A673 (cell line): ENCODE data around the gene MMP28.

Experiments used
- EZH2 ChIP-seq: fragments of 200-600 bp; sonication (generic); IDR thresholded peaks from 2 replicates; pipeline ENCODE4 v1.6.1; 2017; ENCODE audit warnings: borderline replicate concordance, low read depth, mild to moderate bottlenecking, mixed read lengths, antibody characterized with exemption, low read length; ENCODE audit not compliant: poor library complexity, severe bottlenecking
- TF ChIP-seq, protein P1 (sequence below): fragments of 300-800, 200-600 bp; sonication (generic); conservative IDR thresholded peaks from 2 replicates; pipeline ENCODE4 v1.5.1; 2017; ENCODE audit warnings: low read depth, mild to moderate bottlenecking, antibody characterized with exemption, low read length, moderate library complexity, mixed read lengths

DNA sequence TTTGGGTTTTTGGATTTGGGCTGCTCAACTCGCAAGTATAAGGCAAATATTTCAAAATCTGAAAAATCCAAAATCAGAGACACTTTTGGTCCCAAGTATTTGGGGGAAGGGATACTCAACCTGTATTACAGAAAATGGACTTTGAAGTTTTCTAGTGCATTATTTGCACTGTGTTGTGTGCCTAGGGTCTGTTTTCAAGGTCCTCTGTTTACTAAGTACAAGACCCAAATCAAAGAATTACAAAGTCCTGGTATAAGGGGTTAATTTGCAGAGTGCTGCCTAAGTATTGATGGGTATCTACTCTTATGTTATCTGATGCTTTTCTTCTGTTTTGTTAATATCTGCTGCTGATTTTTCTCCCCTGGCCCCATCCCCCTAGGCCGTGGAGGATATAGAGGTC lies 48.3 kb upstream of the MMP28 start:
- TF ChIP-seq, protein P1, sequence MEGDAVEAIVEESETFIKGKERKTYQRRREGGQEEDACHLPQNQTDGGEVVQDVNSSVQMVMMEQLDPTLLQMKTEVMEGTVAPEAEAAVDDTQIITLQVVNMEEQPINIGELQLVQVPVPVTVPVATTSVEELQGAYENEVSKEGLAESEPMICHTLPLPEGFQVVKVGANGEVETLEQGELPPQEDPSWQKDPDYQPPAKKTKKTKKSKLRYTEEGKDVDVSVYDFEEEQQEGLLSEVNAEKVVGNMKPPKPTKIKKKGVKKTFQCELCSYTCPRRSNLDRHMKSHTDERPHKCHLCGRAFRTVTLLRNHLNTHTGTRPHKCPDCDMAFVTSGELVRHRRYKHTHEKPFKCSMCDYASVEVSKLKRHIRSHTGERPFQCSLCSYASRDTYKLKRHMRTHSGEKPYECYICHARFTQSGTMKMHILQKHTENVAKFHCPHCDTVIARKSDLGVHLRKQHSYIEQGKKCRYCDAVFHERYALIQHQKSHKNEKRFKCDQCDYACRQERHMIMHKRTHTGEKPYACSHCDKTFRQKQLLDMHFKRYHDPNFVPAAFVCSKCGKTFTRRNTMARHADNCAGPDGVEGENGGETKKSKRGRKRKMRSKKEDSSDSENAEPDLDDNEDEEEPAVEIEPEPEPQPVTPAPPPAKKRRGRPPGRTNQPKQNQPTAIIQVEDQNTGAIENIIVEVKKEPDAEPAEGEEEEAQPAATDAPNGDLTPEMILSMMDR: no peak
- TF ChIP-seq EZH2: no peak
